Hepatocyte (in vitro differentiated cells): Measurements from ENCODE around the gene STAB2. TPM values are rescaled to one million over a fixed set of nuclear protein-coding genes. Genes with fewer than 3 reads are reported as not detected.

Source experiments
- polyA plus RNA-seq: library from polyadenylated mRNA; unstranded; fragments of >200 nt; fragmentation: Nextera tagmentation; extraction: Ambion mirVana; gene quantifications from 2 replicates; pipeline ENCODE4 v1.2.1, GENCODE V29; 2016
- small RNA-seq: library from RNA; depleted of rRNA; stranded (forward); fragments of <200 nt; gene quantifications from one replicate; pipeline ENCODE3, GENCODE V24; 2014
- total RNA-seq: library from RNA; depleted of rRNA; stranded (reverse); fragments of >200 nt; gene quantifications from 2 replicates; pipeline ENCODE4 v1.2.3, GENCODE V29; 2014

The STAB2 gene
- total and polyA plus RNA-seq, 2 experiments from 2014 or later: not detected

Small RNA genes within 50 kb of the gene (small RNA-seq; reads per million reads assigned to genes)
- not detected for gene RF00096

Other genes with a start within 250 kb of the STAB2 start
- gene C12orf42, start 91.3 kb upstream of the STAB2 start, total RNA-seq: not detected in 2 replicates
- gene C12orf42, start 91.3 kb upstream of the STAB2 start, polyA plus RNA-seq: not detected in 2 replicates